Endothelial cell (in vitro differentiated cells): ENCODE data around the gene ITPK1. TPM values are rescaled to one million over a fixed set of nuclear protein-coding genes. Genes with fewer than 3 reads are reported as not detected.

Experiments used
- DNase-seq: peaks from one replicate; pipeline ENCODE4 v3.0.0; 2021; ENCODE audit warnings: low spot score
- H3K27ac Mint-ChIP-seq: one replicate; pipeline ENCODE4 v1.8.0; 2021; ENCODE audit warnings: mixed read lengths, inconsistent platforms; ENCODE audit not compliant: unreplicated experiment
- H3K27me3 Mint-ChIP-seq: one replicate; pipeline ENCODE4 v1.8.0; 2021; ENCODE audit warnings: mild to moderate bottlenecking, moderate library complexity, mixed read lengths, inconsistent platforms; ENCODE audit not compliant: unreplicated experiment
- H3K36me3 Mint-ChIP-seq: one replicate; pipeline ENCODE4 v1.8.0; 2021; ENCODE audit warnings: mild to moderate bottlenecking, low read depth, mixed read lengths, inconsistent platforms; ENCODE audit not compliant: unreplicated experiment
- H3K4me1 Mint-ChIP-seq: one replicate; pipeline ENCODE4 v1.8.0; 2021; ENCODE audit warnings: mild to moderate bottlenecking, mixed read lengths, inconsistent platforms; ENCODE audit not compliant: unreplicated experiment
- H3K4me3 Mint-ChIP-seq: one replicate; pipeline ENCODE4 v1.8.0; 2021; ENCODE audit warnings: mild to moderate bottlenecking, mixed read lengths, inconsistent platforms; ENCODE audit not compliant: unreplicated experiment
- H3K9me3 Mint-ChIP-seq: one replicate; pipeline ENCODE4 v1.8.0; 2021; ENCODE audit warnings: mixed read lengths, inconsistent platforms; ENCODE audit not compliant: unreplicated experiment
- CTCF ChIP-seq: fragments of 200-600 bp; sonication (generic); IDR thresholded peaks from one replicate; pipeline ENCODE4 v1.5.0; 2021; ENCODE audit warnings: antibody characterized with exemption; ENCODE audit not compliant: unreplicated experiment
- total RNA-seq: library from RNA; stranded (reverse); fragmentation: NEBNext Ultra II Directional; extraction: Animal tissue kit (Norgen Biotek cat#: 25700); gene quantifications from one replicate; pipeline ENCODE4 v1.2.1, GENCODE V29; 2021; ENCODE audit not compliant: unreplicated experiment

ITPK1 gene
- total RNA-seq, 1 donor from 2014 or later, result 39.2 TPM

GRCh38 chr14:92990456-92991430 lies 125.0 kb downstream of the ITPK1 start:
- Mint-ChIP-seq H3K4me3 (no peak overlapping the region), H3K4me1 (peaks cover 3% of the 10 kb centered on the region), H3K36me3 (peaks cover 13% of the 10 kb centered on the region), H3K9me3 (no peaks in the 10 kb centered on the region), H3K27ac (no peak overlapping the region), H3K27me3 (peaks cover 1% of the 10 kb centered on the region)
- no peak for DNase-seq
- no peak for TF ChIP-seq CTCF

- H3K27me3 Mint-ChIP-seq, result peaks cover 3% of the 10 kb centered on the region
- no peaks in the 10 kb centered on the region for H3K9me3 Mint-ChIP-seq
- no peak for DNase-seq
- no peak for TF ChIP-seq CTCF
- H3K4me3 Mint-ChIP-seq, result no peak overlapping the region
- peaks cover 18% of the 10 kb centered on the region for H3K36me3 Mint-ChIP-seq
- H3K27ac Mint-ChIP-seq, result no peak overlapping the region
- peaks cover 3% of the 10 kb centered on the region for H3K4me1 Mint-ChIP-seq
Observed at GRCh38 chr14:92988786-92989755, 126.7 kb downstream of the ITPK1 start.

GRCh38 chr14:92987713-92988510 lies 127.8 kb downstream of the ITPK1 start:
- Mint-ChIP-seq H3K9me3 (no peaks in the 10 kb centered on the region), H3K4me1 (peaks cover 3% of the 10 kb centered on the region), H3K27ac (no peak overlapping the region), H3K4me3 (no peak overlapping the region), H3K36me3 (peaks cover 15% of the 10 kb centered on the region), H3K27me3 (peaks cover 2% of the 10 kb centered on the region)
- no peak for DNase-seq
- TF ChIP-seq CTCF, result no peak

GRCh38 chr14:92987148-92987570 lies 128.6 kb downstream of the ITPK1 start:
- no peak overlapping the region for H3K27ac Mint-ChIP-seq
- H3K4me3 Mint-ChIP-seq, result no peak overlapping the region
- peaks cover 2% of the 10 kb centered on the region for H3K27me3 Mint-ChIP-seq
- no peak for DNase-seq
- no peak for TF ChIP-seq CTCF
- H3K4me1 Mint-ChIP-seq, result peaks cover 3% of the 10 kb centered on the region
- no peaks in the 10 kb centered on the region for H3K9me3 Mint-ChIP-seq
- peaks cover 15% of the 10 kb centered on the region for H3K36me3 Mint-ChIP-seq
